Measurements from ENCODE around the gene USH2A. TPM values are rescaled to one million over a fixed set of nuclear protein-coding genes. Genes with fewer than 3 reads are reported as not detected.

USH2A gene
- total RNA-seq, 2 donors from 2014 or later, result not detected

DNA sequence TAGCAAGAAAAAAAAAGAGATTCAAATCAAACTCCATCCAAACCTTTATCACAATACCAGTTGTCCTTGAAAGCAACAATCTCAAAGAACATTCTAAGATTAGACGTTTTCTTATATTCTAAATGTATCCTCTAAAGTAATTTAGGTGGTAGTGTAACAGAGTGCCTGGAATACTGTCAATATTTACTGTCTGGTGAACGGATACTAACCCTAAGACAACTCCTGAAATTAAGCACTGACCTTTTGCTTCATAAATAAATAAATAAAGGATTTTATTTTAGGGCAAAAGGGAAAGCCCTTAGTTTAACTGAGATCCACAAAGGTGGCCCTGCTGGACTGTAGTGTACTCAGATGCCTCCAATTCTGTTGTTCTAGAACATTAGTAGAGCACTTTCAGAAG, 9.9 kb upstream of the USH2A start:
- peaks cover 9% of the 10 kb centered on the region for H3K9me3 Mint-ChIP-seq
- H3K4me1 Mint-ChIP-seq (ENCODE audit: low read depth in 2 of 2), result no peaks in the 10 kb centered on the region
- H3K36me3 Mint-ChIP-seq, result peaks cover 4% of the 10 kb centered on the region
- no peak for DNase-seq (ENCODE audit: low spot score)
- no peak overlapping the region for H3K4me3 Mint-ChIP-seq
- no peaks in the 10 kb centered on the region for H3K27me3 Mint-ChIP-seq
- H3K27ac Mint-ChIP-seq, result no peak overlapping the region
- no peak for ATAC-seq

DNA sequence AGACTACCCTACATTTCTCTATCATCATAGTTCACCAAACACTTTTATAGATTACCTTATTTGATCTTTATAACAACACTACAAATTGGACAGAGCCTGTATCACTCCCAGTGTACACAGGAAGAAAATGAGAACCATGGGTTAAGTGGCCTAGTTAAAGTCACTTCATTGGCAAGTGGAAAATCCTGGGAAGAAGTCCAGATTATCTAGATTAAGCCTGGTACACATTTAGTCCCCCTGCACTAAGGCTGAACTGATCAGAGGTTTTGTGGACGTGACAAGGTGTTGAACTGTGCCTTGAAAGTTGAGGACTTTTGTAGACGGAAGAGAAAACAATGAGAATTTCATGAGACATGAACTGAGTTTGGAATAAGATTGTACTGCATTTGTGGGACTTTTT, 7.5 kb upstream of the USH2A start:
- Mint-ChIP-seq H3K36me3 (peaks cover 4% of the 10 kb centered on the region), H3K4me1 (ENCODE audit: low read depth in 2 of 2) (no peaks in the 10 kb centered on the region), H3K27ac (no peak overlapping the region), H3K27me3 (no peaks in the 10 kb centered on the region), H3K4me3 (no peak overlapping the region), H3K9me3 (peaks cover 13% of the 10 kb centered on the region)
- DNase-seq (ENCODE audit: low spot score), result no peak
- no peak for ATAC-seq

DNA sequence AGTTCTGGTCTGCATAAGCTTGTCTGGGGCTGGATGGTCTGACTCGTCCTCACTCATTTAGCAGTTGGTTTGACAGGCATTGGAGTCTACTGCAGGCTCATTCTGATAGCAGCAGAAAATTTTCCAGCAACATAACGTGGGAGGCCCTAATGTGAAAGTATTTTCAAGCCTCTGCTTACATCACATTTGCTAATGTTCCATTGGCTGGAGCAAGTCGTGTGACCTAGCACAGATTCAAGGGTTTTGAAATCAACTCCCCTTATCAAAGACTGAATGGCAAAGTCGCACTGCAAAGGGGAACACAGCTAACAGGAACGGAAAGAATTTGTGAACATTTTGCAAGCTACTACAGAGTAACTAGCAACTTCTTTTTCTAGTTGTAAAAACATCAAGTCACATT, 2.3 kb upstream of the USH2A start:
- peaks cover 9% of the 10 kb centered on the region for H3K9me3 Mint-ChIP-seq
- H3K27me3 Mint-ChIP-seq, result no peaks in the 10 kb centered on the region
- ATAC-seq (no peak), DNase-seq (ENCODE audit: low spot score) (no peak)
- no peak overlapping the region for H3K27ac Mint-ChIP-seq
- H3K4me3 Mint-ChIP-seq, result no peak overlapping the region
- H3K4me1 Mint-ChIP-seq (ENCODE audit: low read depth in 2 of 2), result no peaks in the 10 kb centered on the region
- H3K36me3 Mint-ChIP-seq, result peaks cover 4% of the 10 kb centered on the region

DNA sequence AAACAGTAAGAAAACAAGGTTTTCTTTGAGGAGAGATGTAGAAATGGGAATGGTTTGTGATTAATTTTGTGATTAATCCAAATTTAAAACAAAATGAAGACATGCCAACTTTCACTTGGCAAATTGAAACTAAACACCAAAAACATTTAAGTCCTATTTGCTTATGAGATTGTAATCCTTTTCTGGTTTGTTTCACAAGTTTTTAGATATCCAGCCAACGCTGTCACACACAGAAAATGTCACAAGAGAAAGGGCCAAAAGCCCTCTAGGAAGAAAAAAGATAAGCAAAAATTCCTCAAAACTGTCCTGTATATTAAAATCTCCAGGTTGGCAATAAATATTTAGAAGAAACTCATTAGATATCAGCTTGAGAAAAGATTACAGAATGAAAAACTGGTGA, 2.5 kb downstream of the USH2A start:
- Mint-ChIP-seq H3K4me1 (ENCODE audit: low read depth in 2 of 2) (no peaks in the 10 kb centered on the region), H3K36me3 (no peaks in the 10 kb centered on the region), H3K4me3 (no peak overlapping the region), H3K27me3 (no peaks in the 10 kb centered on the region), H3K9me3 (peaks cover 6% of the 10 kb centered on the region), H3K27ac (no peak overlapping the region)
- no peak for DNase-seq (ENCODE audit: low spot score)
- no peak for ATAC-seq

DNA sequence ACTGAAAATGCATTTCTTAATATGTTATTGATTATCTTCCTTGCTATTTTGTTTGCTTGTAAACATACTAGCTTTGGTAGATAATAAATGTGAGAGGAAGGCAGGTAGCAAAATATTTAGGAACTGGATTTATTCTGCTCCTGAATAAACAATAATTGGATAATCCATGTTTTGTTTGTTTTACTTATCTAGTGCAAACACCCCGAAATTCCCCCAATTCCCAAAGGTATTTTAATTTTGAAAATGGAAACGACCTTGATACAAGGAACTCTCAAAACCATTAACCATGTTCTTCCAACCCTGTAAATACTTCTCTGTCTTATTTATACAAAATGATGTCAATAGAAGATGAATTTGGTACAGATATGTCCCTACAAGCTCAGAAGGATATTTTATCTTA, 3.0 kb downstream of the USH2A start:
- Mint-ChIP-seq H3K4me3 (no peak overlapping the region), H3K27ac (no peak overlapping the region), H3K36me3 (no peaks in the 10 kb centered on the region), H3K4me1 (ENCODE audit: low read depth in 2 of 2) (no peaks in the 10 kb centered on the region), H3K9me3 (peaks cover 6% of the 10 kb centered on the region), H3K27me3 (no peaks in the 10 kb centered on the region)
- DNase-seq (ENCODE audit: low spot score), result no peak
- ATAC-seq, result no peak

DNA sequence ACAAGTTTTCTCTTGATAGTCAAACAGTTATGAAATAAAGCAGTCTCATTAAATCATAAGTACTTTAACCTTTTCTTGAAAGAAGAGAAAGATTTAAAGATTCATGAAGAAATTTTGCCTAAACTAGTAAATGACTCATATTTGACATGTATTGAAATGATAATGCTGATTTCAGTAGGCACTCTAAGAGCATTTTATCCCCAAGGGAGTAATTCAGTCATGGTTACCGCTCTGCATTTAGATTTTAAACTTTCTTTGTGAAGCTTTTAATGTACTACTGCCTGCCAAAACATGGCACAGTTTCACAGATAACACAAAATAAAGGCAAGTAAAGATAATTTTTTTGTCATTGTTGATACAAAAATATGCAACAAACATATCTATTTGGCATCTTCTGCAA, 6.8 kb downstream of the USH2A start:
- Mint-ChIP-seq H3K4me1 (ENCODE audit: low read depth in 2 of 2) (no peaks in the 10 kb centered on the region), H3K36me3 (no peaks in the 10 kb centered on the region), H3K4me3 (no peak overlapping the region), H3K27ac (no peak overlapping the region), H3K9me3 (peaks cover under 1% of the 10 kb centered on the region), H3K27me3 (no peaks in the 10 kb centered on the region)
- ATAC-seq (no peak), DNase-seq (ENCODE audit: low spot score) (no peak)

DNA sequence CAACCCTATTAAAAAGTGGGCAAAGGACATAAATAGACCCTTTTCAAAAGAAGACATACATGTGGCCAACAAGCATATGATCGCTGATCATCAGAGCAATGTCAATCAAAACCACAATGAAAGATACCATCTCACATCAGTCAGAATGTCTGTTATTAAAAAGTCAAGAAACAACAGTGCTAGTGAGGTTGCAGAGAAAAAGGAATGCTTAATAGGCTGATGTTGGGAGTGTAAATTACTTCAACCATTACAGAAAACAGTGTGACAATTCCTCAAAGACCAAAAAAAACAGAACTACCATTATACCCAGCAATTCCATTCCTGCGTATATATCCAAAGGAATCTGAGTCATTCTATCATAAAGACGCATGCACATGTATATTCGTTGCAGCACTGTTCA, 13.2 kb downstream of the USH2A start:
- H3K36me3 Mint-ChIP-seq, result no peaks in the 10 kb centered on the region

DNA sequence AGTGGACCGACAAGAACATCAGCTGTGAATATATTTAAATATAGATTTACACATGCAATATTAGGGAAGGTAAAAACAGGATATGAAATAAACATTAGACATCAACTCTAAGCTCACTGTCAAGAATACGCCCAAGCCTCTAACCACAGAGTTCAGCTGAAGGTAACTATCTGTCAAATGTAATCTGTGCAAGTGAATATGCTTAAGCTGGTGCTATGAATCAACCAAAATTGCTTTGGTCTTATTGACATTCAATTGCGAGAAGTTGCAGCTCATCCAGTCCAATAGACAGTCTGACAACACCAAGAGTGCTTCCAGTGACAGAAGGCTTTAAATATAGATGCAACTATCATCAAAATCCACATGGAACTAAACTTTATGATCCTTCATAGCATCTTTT, 32.3 kb downstream of the USH2A start:
- H3K4me3 Mint-ChIP-seq, result no peak overlapping the region
- ATAC-seq, result no peak
- no peaks in the 10 kb centered on the region for H3K27me3 Mint-ChIP-seq
- H3K27ac Mint-ChIP-seq, result no peak overlapping the region
- no peaks in the 10 kb centered on the region for H3K4me1 Mint-ChIP-seq (ENCODE audit: low read depth in 2 of 2)
- peaks cover 11% of the 10 kb centered on the region for H3K9me3 Mint-ChIP-seq
- peaks cover 9% of the 10 kb centered on the region for H3K36me3 Mint-ChIP-seq
- DNase-seq (ENCODE audit: low spot score), result no peak

More for the DNA sequence above, 13.2 kb downstream of the USH2A start:
- ATAC-seq, result no peak
- peaks cover 27% of the 10 kb centered on the region for H3K9me3 Mint-ChIP-seq
- DNase-seq (ENCODE audit: low spot score), result no peak
- no peaks in the 10 kb centered on the region for H3K27me3 Mint-ChIP-seq
- H3K4me1 Mint-ChIP-seq (ENCODE audit: low read depth in 2 of 2), result no peaks in the 10 kb centered on the region
- H3K27ac Mint-ChIP-seq, result no peak overlapping the region
- H3K4me3 Mint-ChIP-seq, result no peak overlapping the region

DNA sequence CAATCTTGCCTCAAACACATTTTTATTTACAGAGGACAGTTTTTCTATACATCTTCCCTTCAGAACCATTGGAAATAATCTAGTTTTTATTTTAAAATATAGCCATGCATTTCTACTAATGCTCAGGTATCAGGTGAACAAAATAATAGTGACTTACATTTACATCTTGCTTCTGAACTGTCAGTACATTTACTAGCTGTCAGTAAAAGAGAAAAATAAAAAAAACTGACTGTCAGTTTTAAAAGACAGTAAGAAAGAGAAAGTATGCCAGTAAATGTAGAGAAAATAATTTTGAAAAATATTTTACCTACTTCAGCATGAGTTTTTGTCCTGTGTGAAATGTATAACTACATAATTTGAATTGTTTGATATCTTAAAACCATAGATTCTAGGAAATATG, 33.5 kb downstream of the USH2A start:
- DNase-seq (ENCODE audit: low spot score), result no peak
- Mint-ChIP-seq H3K27me3 (no peaks in the 10 kb centered on the region), H3K36me3 (peaks cover 5% of the 10 kb centered on the region), H3K4me1 (ENCODE audit: low read depth in 2 of 2) (no peaks in the 10 kb centered on the region), H3K27ac (no peak overlapping the region), H3K4me3 (no peak overlapping the region), H3K9me3 (peaks cover 15% of the 10 kb centered on the region)
- ATAC-seq, result no peak

DNA sequence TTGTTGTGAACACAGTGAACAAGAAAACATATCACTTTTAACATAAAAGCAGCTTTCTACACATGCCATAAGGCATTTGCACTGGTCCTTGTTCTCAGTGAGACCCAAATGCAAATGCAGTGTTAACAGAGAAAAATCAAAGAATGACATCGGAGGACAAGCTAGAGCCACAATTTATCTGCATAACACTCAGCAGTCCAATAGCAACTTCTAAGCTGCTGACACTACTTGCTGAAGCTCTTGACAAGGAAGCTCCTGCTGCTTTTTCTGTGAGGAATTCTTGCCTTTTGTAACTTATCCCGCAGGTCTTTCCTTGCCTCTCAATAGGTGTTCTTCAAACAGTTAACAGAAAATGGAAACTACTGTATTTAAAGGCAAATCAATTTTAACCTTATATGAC, 34.7 kb downstream of the USH2A start:
- Mint-ChIP-seq H3K4me1 (ENCODE audit: low read depth in 2 of 2) (no peaks in the 10 kb centered on the region), H3K36me3 (peaks cover under 1% of the 10 kb centered on the region), H3K9me3 (peaks cover 11% of the 10 kb centered on the region), H3K27ac (no peak overlapping the region), H3K4me3 (no peak overlapping the region), H3K27me3 (no peaks in the 10 kb centered on the region)
- DNase-seq (ENCODE audit: low spot score), result no peak
- ATAC-seq, result no peak

DNA sequence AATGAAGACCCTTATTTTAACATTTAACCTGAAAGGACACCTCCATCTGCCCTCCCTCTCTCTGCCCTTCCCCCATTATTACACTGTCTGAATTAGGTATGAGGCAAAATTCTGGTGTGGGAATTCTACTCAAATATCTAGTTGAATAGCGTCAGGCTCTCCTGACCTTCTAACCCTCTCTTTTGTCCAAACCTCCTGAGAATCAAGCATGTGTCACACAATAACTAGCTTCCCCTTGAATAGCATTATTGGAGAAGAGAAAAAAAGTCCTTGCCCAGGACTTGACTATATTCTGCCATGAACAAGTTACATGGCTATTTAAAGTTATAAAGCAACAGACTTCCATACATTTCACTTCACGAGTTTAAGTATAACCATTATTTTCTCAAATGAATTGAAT, 35.5 kb downstream of the USH2A start:
- no peak overlapping the region for H3K4me3 Mint-ChIP-seq
- H3K9me3 Mint-ChIP-seq, result peaks cover 14% of the 10 kb centered on the region
- no peaks in the 10 kb centered on the region for H3K4me1 Mint-ChIP-seq (ENCODE audit: low read depth in 2 of 2)
- DNase-seq (ENCODE audit: low spot score) (no peak), ATAC-seq (no peak)
- H3K36me3 Mint-ChIP-seq, result no peaks in the 10 kb centered on the region
- H3K27ac Mint-ChIP-seq, result no peak overlapping the region
- H3K27me3 Mint-ChIP-seq, result no peaks in the 10 kb centered on the region

DNA sequence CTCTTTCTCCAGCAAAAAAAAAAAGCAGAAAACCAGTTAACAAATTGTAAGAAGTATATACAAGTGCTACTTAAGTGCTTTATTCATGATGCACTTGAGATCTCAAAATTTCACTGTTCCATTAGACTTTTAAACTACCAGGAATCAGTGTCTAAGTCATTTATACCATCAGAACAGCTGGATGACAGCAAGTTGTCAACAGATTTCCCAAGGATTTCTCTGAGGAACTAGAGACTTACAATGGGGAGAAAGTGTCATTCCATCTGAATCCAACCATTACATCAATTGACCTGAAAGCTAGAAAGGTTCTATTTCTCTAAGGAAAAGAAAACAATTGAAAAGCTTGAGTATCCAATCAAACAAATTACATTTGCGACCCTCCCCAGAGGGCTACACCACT, 43.8 kb downstream of the USH2A start:
- Mint-ChIP-seq H3K27ac (no peak overlapping the region), H3K9me3 (peaks cover 23% of the 10 kb centered on the region), H3K4me1 (ENCODE audit: low read depth in 2 of 2) (no peaks in the 10 kb centered on the region), H3K36me3 (peaks cover 4% of the 10 kb centered on the region), H3K4me3 (no peak overlapping the region), H3K27me3 (no peaks in the 10 kb centered on the region)
- ATAC-seq (no peak), DNase-seq (ENCODE audit: low spot score) (no peak)

DNA sequence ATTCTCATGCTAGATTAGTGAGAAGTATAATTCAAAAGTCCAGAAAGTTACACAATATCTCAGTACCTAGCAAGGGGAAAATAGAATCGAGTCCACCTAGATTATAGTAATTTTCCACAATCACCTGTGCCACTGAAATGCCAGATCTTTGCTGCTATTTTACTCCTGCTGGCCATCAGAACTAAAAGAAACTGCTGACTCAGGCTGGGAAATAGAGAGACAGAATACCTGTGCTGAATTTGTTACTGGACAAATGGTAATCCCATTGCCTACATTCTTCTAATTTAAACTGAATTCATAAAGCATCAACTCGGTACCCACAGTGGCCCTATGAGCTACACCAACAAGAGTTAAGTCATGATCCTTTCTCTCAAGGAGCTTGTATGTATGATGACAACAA, 55.0 kb downstream of the USH2A start:
- peaks cover 15% of the 10 kb centered on the region for H3K9me3 Mint-ChIP-seq
- H3K27ac Mint-ChIP-seq, result no peak overlapping the region
- H3K4me1 Mint-ChIP-seq (ENCODE audit: low read depth in 2 of 2), result no peaks in the 10 kb centered on the region
- no peaks in the 10 kb centered on the region for H3K27me3 Mint-ChIP-seq
- ATAC-seq (no peak), DNase-seq (ENCODE audit: low spot score) (no peak)
- H3K36me3 Mint-ChIP-seq, result peaks cover 4% of the 10 kb centered on the region
- H3K4me3 Mint-ChIP-seq, result no peak overlapping the region

DNA sequence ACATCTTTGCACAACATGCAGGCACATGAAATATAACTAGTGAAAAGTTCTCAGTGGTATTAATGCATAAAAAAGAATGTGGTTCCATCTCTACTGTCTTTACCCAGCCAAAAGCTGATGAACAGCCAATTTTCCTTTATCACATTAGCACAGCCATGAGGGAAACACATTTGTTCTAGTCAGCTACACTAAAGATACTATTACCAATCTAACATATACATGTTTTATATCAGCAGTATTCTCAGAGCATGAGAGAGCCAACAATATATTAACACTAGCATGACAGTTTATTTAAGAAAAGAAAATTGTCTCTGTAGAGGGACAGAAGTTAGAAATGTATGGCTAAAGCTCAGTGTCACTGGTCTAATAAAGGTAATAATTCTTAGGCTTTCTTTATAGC, 56.3 kb downstream of the USH2A start:
- no peak for DNase-seq (ENCODE audit: low spot score)
- Mint-ChIP-seq H3K27me3 (no peaks in the 10 kb centered on the region), H3K27ac (no peak overlapping the region), H3K4me1 (ENCODE audit: low read depth in 2 of 2) (no peaks in the 10 kb centered on the region), H3K4me3 (no peak overlapping the region), H3K9me3 (peaks cover 6% of the 10 kb centered on the region), H3K36me3 (peaks cover 4% of the 10 kb centered on the region)
- no peak for ATAC-seq

DNA sequence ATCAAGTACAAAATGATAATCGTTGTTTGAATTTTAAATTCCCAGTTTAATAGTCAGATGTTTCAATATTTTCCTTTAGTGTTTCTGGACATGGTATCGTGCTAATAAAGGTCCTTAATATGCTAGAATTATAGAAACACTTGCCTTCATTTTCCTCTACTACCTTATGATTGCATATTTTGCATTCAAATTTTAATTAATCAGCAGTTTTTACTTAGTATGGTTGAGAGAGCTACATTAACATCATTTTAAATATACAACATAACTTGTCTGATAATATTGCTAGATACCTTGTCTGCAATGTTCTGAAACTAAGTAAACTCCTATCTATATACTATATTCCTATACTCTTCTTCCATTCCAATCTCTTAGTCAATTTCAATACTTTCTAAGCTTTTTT, 66.3 kb downstream of the USH2A start:
- ATAC-seq (no peak), DNase-seq (ENCODE audit: low spot score) (no peak)
- Mint-ChIP-seq H3K4me1 (ENCODE audit: low read depth in 2 of 2) (no peaks in the 10 kb centered on the region), H3K36me3 (no peaks in the 10 kb centered on the region), H3K4me3 (no peak overlapping the region), H3K27ac (no peak overlapping the region), H3K9me3 (peaks cover 5% of the 10 kb centered on the region), H3K27me3 (no peaks in the 10 kb centered on the region)
